IPS DF 4.7 (cell line): ENCODE results near the gene TAF1D.

Experiments used
- DNase-seq: peaks from one replicate; pipeline ENCODE4 v3.0.0-alpha.2; 2013; ENCODE audit warnings: low spot score; ENCODE audit errors: extremely low read depth

Gene TAF1D

GRCh38 chr11:93724089-93724488, 17.2 kb downstream of the TAF1D start:
- no peak for DNase-seq

- DNase-seq: no peak
Measured at GRCh38 chr11:93720522-93720921, 20.8 kb downstream of the TAF1D start.

- no peak for DNase-seq
Measured at GRCh38 chr11:93719310-93719709, 22.0 kb downstream of the TAF1D start.

GRCh38 chr11:93718057-93718563, 23.2 kb downstream of the TAF1D start:
- DNase-seq: no peak

GRCh38 chr11:93717501-93717900, 23.8 kb downstream of the TAF1D start:
- DNase-seq: no peak

GRCh38 chr11:93715797-93716396, 25.4 kb downstream of the TAF1D start:
- DNase-seq: no peak

GRCh38 chr11:93712678-93713077, 28.6 kb downstream of the TAF1D start:
- DNase-seq: no peak

GRCh38 chr11:93710239-93710638, 31.1 kb downstream of the TAF1D start:
- DNase-seq: no peak

- DNase-seq: no peak
Measured at GRCh38 chr11:93704237-93704636, 37.1 kb downstream of the TAF1D start.

- no peak for DNase-seq
Measured at GRCh38 chr11:93700830-93701229, 40.5 kb downstream of the TAF1D start.

GRCh38 chr11:93697611-93698010, 43.7 kb downstream of the TAF1D start:
- no peak for DNase-seq

GRCh38 chr11:93694557-93694956, 46.7 kb downstream of the TAF1D start:
- DNase-seq: no peak

- DNase-seq: no peak
Measured at GRCh38 chr11:93694109-93694508, 47.2 kb downstream of the TAF1D start.

- DNase-seq: no peak
Measured at GRCh38 chr11:93689240-93689639, 52.1 kb downstream of the TAF1D start.

GRCh38 chr11:93686812-93687211, 54.5 kb downstream of the TAF1D start:
- DNase-seq: no peak

- DNase-seq: no peak
Measured at GRCh38 chr11:93686226-93686625, 55.1 kb downstream of the TAF1D start.
